SK-N-SH (cell line): ENCODE results near the gene CCDC154. TPM values are rescaled to one million over a fixed set of nuclear protein-coding genes. Genes with fewer than 3 reads are reported as not detected.

Experiments
- CTCF ChIA-PET: fragments of 300-600, 350-600 bp; formaldehyde crosslinking; extraction: SDS; loops from one replicate; lab custom pipeline; 2021; lab: Yijun Ruan, JAX
- POLR2A ChIA-PET: fragments of 350-600 bp; sonication (Branson Sonifier 250); formaldehyde crosslinking; extraction: SDS; loops from one replicate; lab custom pipeline; 2020; ENCODE audit warnings: antibody characterized with exemption, inconsistent platforms; lab: Yijun Ruan, JAX
- DNase-seq: peaks from one replicate; pipeline ENCODE4 v3.0.0; 2012
- H2AFZ ChIP-seq: fragments of 200-600 bp; sonication (generic); 2 replicates; pipeline ENCODE4 v1.8.1; 2016; ENCODE audit warnings: antibody characterized with exemption, mild to moderate bottlenecking, low read depth
- H3F3A ChIP-seq: fragments of 200-600 bp; sonication (generic); replicated peaks from 2 replicates; pipeline ENCODE3; 2016; ENCODE audit warnings: antibody characterized with exemption, mild to moderate bottlenecking; ENCODE audit not compliant: insufficient read depth
- H3K27ac ChIP-seq, 2 experiments: fragments of 200-500 bp in 1 of 2; fragments of 200-600 bp in 1 of 2; sonication (Bioruptor generic) in 1 of 2; sonication (generic), shearing (Covaris generic) in 1 of 2; 2 replicates each; pipeline versions ENCODE4 v1.5.1 to v1.6.1; 2014 to 2016; ENCODE audit warnings: low read depth in 2 of 2, inconsistent platforms in 1 of 2, low read length in 1 of 2, mild to moderate bottlenecking in 1 of 2, mixed read lengths in 1 of 2
- H3K27me3 ChIP-seq: fragments of 200-600 bp; sonication (generic), shearing (Covaris generic); 2 replicates; pipeline ENCODE4 v1.6.1; 2016; ENCODE audit warnings: mixed run types; ENCODE audit not compliant: insufficient read depth
- H3K36me3 ChIP-seq, 2 experiments: fragments of 200-500 bp in 1 of 2; fragments of 200-600 bp in 1 of 2; sonication (Bioruptor generic) in 1 of 2; sonication (generic) in 1 of 2; replicated peaks in 1 of 2; 2 replicates each; pipeline versions ENCODE3 to v1.5.1; 2014 to 2016; ENCODE audit warnings: low read length in 1 of 2, mild to moderate bottlenecking in 1 of 2; ENCODE audit not compliant: insufficient read depth in 2 of 2, control insufficient read depth in 1 of 2
- H3K4me1 ChIP-seq, 2 experiments: fragments of 200-500 bp in 1 of 2; fragments of 200-600 bp in 1 of 2; sonication (Bioruptor generic) in 1 of 2; sonication (generic), shearing (Covaris generic) in 1 of 2; 2 replicates each; pipeline versions ENCODE4 v1.5.1 to v1.6.1; 2014 to 2016; ENCODE audit warnings: low read depth in 1 of 2, low read length in 1 of 2, mixed run types in 1 of 2; ENCODE audit not compliant: insufficient read depth in 2 of 2, control insufficient read depth in 1 of 2
- H3K4me2 ChIP-seq: fragments of 200-600 bp; sonication (generic), shearing (Covaris generic); 2 replicates; pipeline ENCODE4 v1.6.1; 2017; ENCODE audit warnings: mixed run types
- H3K4me3 ChIP-seq, 2 experiments: fragments of 200-500 bp in 1 of 2; fragments of 200-600 bp in 1 of 2; sonication (Bioruptor generic) in 1 of 2; sonication (generic), shearing (Covaris generic) in 1 of 2; 2 replicates each; pipeline versions ENCODE4 v1.5.1 to v1.8.1; 2014 to 2016; ENCODE audit warnings: low read depth in 2 of 2, inconsistent platforms in 1 of 2, low read length in 1 of 2, mild to moderate bottlenecking in 1 of 2, mixed read lengths in 1 of 2, moderate library complexity in 1 of 2
- H3K79me2 ChIP-seq: fragments of 200-600 bp; sonication (generic); 2 replicates; pipeline ENCODE4 v1.8.1; 2017; ENCODE audit warnings: mild to moderate bottlenecking; ENCODE audit not compliant: insufficient read depth
- H3K9ac ChIP-seq: fragments of 200-600 bp; sonication (generic); 2 replicates; pipeline ENCODE4 v1.6.1; 2017; ENCODE audit warnings: mixed run types
- H3K9me2 ChIP-seq: fragments of 200-600 bp; sonication (generic); 2 replicates; pipeline ENCODE4 v1.6.1; 2017; ENCODE audit warnings: mixed run types
- H3K9me3 ChIP-seq: fragments of 200-600 bp; sonication (generic); 2 replicates; pipeline ENCODE4 v1.6.1; 2017; ENCODE audit warnings: mixed run types, mild to moderate bottlenecking, moderate library complexity
- H4K20me1 ChIP-seq: fragments of 200-600 bp; sonication (generic); 2 replicates; pipeline ENCODE4 v1.6.1; 2017; ENCODE audit warnings: mild to moderate bottlenecking, mixed run types; ENCODE audit not compliant: insufficient read depth
- CHD2 ChIP-seq: fragments of 150-350 bp; IDR thresholded peaks from 2 replicates; pipeline ENCODE4 v1.6.1; 2018; ENCODE audit warnings: low read length; ENCODE audit not compliant: partially characterized antibody
- EP300 ChIP-seq, 2 experiments: IDR thresholded peaks; 2 replicates each; pipeline versions ENCODE4 v1.4.0 to v1.6.1; 2012; ENCODE audit warnings: borderline replicate concordance in 1 of 2, low read depth in 1 of 2, low read length in 1 of 2
- FOSL2 ChIP-seq: IDR thresholded peaks from 2 replicates; pipeline ENCODE4 v1.4.0; 2012; ENCODE audit warnings: low read depth, mild to moderate bottlenecking, moderate library complexity, borderline replicate concordance
- JUND ChIP-seq: IDR thresholded peaks from 2 replicates; pipeline ENCODE4 v1.4.0; 2012
- MXI1 ChIP-seq: IDR thresholded peaks from 2 replicates; pipeline ENCODE4 v1.6.1; 2012; ENCODE audit warnings: mild to moderate bottlenecking, low read depth, low read length, improper control_type of control experiment
- NFIC ChIP-seq: IDR thresholded peaks from 2 replicates; pipeline ENCODE4 v1.4.0; 2012; ENCODE audit warnings: borderline replicate concordance
- NRF1 ChIP-seq: IDR thresholded peaks from 2 replicates; pipeline ENCODE4 v1.6.1; 2012; ENCODE audit warnings: low read depth, mild to moderate bottlenecking, low read length
- RCOR1 ChIP-seq: fragments of 150-350 bp; IDR thresholded peaks from 2 replicates; pipeline ENCODE4 v1.6.1; 2017; ENCODE audit warnings: antibody characterized with exemption, low read length
- SIN3A ChIP-seq: IDR thresholded peaks from 2 replicates; pipeline ENCODE4 v1.6.1; 2012; ENCODE audit warnings: low read depth, mild to moderate bottlenecking, low read length, moderate library complexity, borderline replicate concordance
- SMC3 ChIP-seq: IDR thresholded peaks from 2 replicates; pipeline ENCODE4 v1.6.1; 2012; ENCODE audit warnings: low read depth, low read length, improper control_type of control experiment
- TAF1 ChIP-seq: IDR thresholded peaks from 2 replicates; pipeline ENCODE4 v1.6.1; 2012; ENCODE audit warnings: low read depth, mild to moderate bottlenecking, low read length, moderate library complexity, borderline replicate concordance
- TCF12 ChIP-seq: IDR thresholded peaks from 2 replicates; pipeline ENCODE4 v1.4.0; 2012
- TEAD4 ChIP-seq: IDR thresholded peaks from 2 replicates; pipeline ENCODE4 v1.4.0; 2012; ENCODE audit warnings: mild to moderate bottlenecking, borderline replicate concordance; ENCODE audit not compliant: insufficient read depth
- YY1 ChIP-seq: IDR thresholded peaks from 2 replicates; pipeline ENCODE4 v1.4.0; 2012; ENCODE audit warnings: low read depth, mild to moderate bottlenecking
- WGBS: methylation state at CpG from one replicate; pipeline ENCODE4 v1.1.6; 2017; ENCODE audit warnings: low lambda C conversion rate; 5-methylcytosine and 5-hydroxymethylcytosine counted together
- polyA plus RNA-seq, 3 experiments: library from polyadenylated mRNA; depleted of rRNA; stranded (reverse); fragments of >200 nt; gene quantifications; 2 replicates each; pipeline ENCODE4 v1.2.3, GENCODE V29; 2012
- TF ChIP-seq, protein P1 (sequence below): IDR thresholded peaks from 2 replicates; pipeline ENCODE4 v1.4.0; 2012; ENCODE audit warnings: low read depth

The CCDC154 gene
- polyA plus RNA-seq, 1 of the 3 experiments (the other 2 are of a cell fraction): 0.35 TPM

GRCh38 chr16:1439058-1439698, 5.2 kb downstream of the CCDC154 start:
- 90% methylated on average over 15 of the region's 27 CpGs for WGBS
- CTCF ChIA-PET: no interaction called here
- Histone ChIP-seq H3K4me3 (no peak overlapping the region), H3K4me1 (no peaks in the 10 kb centered on the region; a peak in 1 of 4 replicates), H3K4me2 (no peak overlapping the region), H4K20me1 (no peaks in the 10 kb centered on the region), H3K27ac (no peak overlapping the region), H3K9ac (no peak overlapping the region), H3F3A (no peaks in the 10 kb centered on the region), H3K27me3 (no peaks in the 10 kb centered on the region), H3K79me2 (no peaks in the 10 kb centered on the region), H2AFZ (no peak overlapping the region), H3K9me2 (no peaks in the 10 kb centered on the region), H3K36me3 (no peaks in the 10 kb centered on the region), H3K9me3 (no peaks in the 10 kb centered on the region)
- POLR2A ChIA-PET: interaction anchor here (1.2 kb wide), 1 partner anchor 9 kb away, joined by 3 read pairs; the partner anchor contains the start of gene PERCC1
- no peak for DNase-seq
- TF ChIP-seq, protein P1, sequence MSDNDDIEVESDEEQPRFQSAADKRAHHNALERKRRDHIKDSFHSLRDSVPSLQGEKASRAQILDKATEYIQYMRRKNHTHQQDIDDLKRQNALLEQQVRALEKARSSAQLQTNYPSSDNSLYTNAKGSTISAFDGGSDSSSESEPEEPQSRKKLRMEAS: no peak
- no peak for TF ChIP-seq NRF1
- TF ChIP-seq JUND: no peak
- TF ChIP-seq MXI1: no peak
- no peak for TF ChIP-seq RCOR1
- TF ChIP-seq TEAD4: no peak
- no peak for TF ChIP-seq EP300 (IDR thresholded peaks at IDR 0.05; ENCODE audit: borderline replicate concordance in 1 of 2, low read depth in 1 of 2, low read length in 1 of 2)
- TF ChIP-seq SMC3: no peak
- no peak for TF ChIP-seq CHD2

DNA sequence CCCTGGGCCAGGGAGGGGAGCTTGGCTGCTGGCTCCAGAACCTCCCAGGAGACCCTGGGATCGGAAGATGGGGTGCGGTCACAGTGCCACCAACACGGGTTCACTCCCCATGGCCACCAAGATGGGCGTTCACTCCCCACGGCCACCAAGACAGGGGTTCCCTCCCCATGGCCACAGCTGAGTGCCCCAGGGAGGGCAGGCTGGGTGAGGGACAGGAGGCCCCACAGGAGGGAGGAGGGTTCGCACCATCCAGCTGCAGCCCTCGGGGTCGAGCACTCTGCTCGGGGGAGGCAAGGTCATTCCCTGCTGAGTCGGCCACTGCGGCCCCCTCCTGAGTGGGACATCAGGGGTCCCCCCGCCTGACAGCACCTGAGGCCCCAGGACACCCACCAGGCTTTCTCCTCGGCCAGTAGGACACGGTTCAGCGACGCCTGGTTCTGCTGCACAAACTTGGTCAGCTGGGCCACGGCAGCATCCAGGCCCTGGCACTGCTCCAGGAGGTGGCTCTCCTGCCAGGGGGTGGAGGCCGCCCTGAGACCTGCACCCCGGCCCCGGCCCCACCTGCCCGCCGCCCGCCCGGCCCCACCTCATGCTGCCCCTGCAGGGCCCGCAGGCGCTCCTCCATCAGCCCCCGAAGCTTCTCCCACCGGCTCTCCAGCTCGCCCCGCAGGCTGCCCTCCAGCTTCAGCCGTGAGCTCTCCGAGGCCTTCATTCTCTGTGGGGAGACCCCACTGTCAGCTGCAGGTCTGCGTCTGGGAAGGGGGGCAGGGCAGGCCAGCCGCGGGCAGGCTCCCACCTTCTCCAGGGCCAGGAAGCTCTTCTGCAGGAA, 5.9 kb downstream of the CCDC154 start:
- H3K27me3 ChIP-seq: no peaks in the 10 kb centered on the region
- WGBS: 86% methylated on average over 19 of the region's 35 CpGs
- no peak overlapping the region for H3K27ac ChIP-seq
- POLR2A ChIA-PET: interaction anchor here (1.2 kb wide), 1 partner anchor 8 kb away, joined by 3 read pairs; the partner anchor contains the start of gene PERCC1
- no peaks in the 10 kb centered on the region for H3K9me2 ChIP-seq
- H3F3A ChIP-seq: no peaks in the 10 kb centered on the region
- no peak for DNase-seq
- no peaks in the 10 kb centered on the region for H3K36me3 ChIP-seq
- no peak overlapping the region for H3K4me3 ChIP-seq
- H3K79me2 ChIP-seq: no peaks in the 10 kb centered on the region
- H3K4me1 ChIP-seq: no peaks in the 10 kb centered on the region; a peak in 1 of 4 replicates
- no peak for TF ChIP-seq FOSL2
- no peak for TF ChIP-seq MXI1
- no peak for TF ChIP-seq SIN3A
- TF ChIP-seq NFIC: no peak
- TF ChIP-seq JUND: no peak
- no peak for TF ChIP-seq TCF12
- no peak for TF ChIP-seq YY1
- no peak for TF ChIP-seq TAF1
- H3K4me2 ChIP-seq: no peak overlapping the region
- CTCF ChIA-PET: interaction anchor here (0.7 kb wide), 1 partner anchor 26 kb away, joined by 4 read pairs; no protein-coding TSS in a partner anchor
- no peaks in the 10 kb centered on the region for H3K9me3 ChIP-seq
- H3K9ac ChIP-seq: no peak overlapping the region
- no peaks in the 10 kb centered on the region for H4K20me1 ChIP-seq
- H2AFZ ChIP-seq: no peak overlapping the region
